ENCODE measurements around the gene SARDH. TPM values are rescaled to one million over a fixed set of nuclear protein-coding genes. Genes with fewer than 3 reads are reported as not detected.
A peak's percentile ranks its signal among the peaks of the same experiment; 100 is the strongest.

SARDH gene
- total and polyA plus RNA-seq, 10 donors, result 1.0 to 4.5 (median 2.3) TPM

DNA sequence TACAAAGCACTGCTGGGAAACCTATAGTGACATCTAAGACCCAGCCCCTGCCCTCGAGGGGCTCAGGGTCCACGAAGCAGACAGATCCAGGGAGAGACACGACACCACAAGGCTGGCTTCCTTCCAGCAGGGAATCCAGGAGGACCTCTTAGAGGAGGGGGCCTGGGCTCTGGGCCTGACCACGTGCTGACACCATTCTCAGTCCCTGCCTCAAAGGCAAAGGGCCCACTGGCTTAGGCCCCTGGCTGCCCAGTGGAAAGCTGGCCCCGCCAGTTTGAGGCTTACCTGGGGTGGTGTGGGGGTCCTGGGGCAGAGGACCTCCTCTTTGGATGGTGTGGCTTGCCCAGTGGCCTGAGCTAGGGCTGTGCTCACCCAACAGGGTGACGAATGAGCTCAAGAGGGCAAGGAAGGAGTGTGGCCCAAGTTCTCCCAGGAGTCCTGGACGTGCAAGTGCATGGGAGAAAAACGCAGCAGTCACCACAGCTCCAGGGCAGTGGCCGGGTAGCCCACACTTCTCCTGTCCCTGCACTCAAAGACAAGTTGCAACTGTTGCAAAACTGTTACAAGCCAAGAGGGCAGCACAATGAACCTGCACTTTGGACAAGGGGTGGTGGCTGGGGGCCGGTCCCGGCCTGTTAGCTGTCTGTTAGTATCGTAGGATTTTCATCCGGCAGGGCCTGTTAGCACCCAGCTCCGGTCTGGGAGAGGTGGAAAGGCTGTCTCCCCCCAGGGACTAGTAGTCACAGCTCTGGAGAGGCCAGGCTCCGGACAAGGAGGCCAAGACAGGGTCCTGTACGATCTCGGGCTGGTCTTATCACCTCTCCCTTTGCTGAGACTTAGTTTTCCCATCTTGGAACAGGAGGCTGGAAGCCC lies 1.5 kb upstream of the SARDH start:
- Histone ChIP-seq H3K36me3 (no peaks in the 10 kb centered on the region), H3K27me3 (replicated peaks in 1 of 7) (peaks cover 0 to 45% (median 0%) of the 10 kb centered on the region in 7 donors), H3K9me3 (no peaks in the 10 kb centered on the region), H3K4me3 (no peak overlapping the region), H3K4me1 (peaks cover 0 to 36% (median 23%) of the 10 kb centered on the region in 6 donors), H3K27ac (no peak overlapping the region)
- intact Hi-C loops (cut with DNase I; ENCODE audit: low total_unique reads), result no loop called here
- no peak for TF ChIP-seq POLR2A (IDR thresholded peaks at IDR 0.05)
- TF ChIP-seq CTCF (IDR thresholded peaks at IDR 0.05 in 8 of 11, conservative IDR thresholded peaks at IDR 0.05 in 3 of 11), result no peak
- TF ChIP-seq POLR2AphosphoS5 (IDR thresholded peaks at IDR 0.05), result no peak
- WGBS, 5 donors, result 79 to 91% (median 86%) methylated on average over 15 to 17 of the region's 17 CpGs
- DNase-seq, result no peak

DNA sequence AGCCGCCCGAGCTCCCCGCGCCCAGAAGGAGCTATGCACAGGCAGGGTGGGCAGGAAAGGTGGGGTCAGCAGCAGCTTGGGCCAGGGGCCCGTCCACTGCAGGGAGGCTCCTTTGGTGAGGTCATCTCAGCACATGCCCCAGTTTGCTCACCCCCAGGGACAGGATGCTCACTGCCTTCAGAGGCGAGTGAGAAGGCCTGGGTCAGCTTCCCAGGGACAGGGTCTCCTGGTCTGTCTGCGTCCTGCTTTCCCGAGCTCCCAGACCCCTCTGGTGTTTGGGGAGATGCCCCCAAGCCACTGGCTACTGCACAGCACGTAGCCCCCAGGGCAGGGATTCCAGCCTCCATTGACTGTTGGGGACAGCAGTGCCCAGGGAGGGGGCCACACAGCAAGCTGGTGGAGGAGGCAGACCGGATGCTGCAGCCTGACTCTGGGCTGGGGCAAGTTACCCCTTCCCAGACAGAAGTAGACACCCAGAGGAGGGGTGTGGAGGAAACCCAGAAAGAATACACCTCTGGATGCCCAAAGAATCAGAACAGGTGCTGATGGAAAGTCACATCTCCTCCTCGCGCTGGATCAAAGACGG lies 581 bp upstream of the SARDH start:
- Histone ChIP-seq H3K9me3 (no peaks in the 10 kb centered on the region), H3K27me3 (replicated peaks in 1 of 7) (peaks cover 0 to 45% (median 0%) of the 10 kb centered on the region in 7 donors), H3K27ac (no peak overlapping the region), H3K4me1 (peaks cover 0 to 39% (median 25%) of the 10 kb centered on the region in 6 donors), H3K36me3 (no peaks in the 10 kb centered on the region), H3K4me3 (peak overlapping the region in 6 of 8 donors; percentile 25 to 66 (median 36))
- intact Hi-C loops (cut with DNase I; ENCODE audit: low total_unique reads), result no loop called here
- TF ChIP-seq POLR2AphosphoS5 (IDR thresholded peaks at IDR 0.05) (no peak), POLR2A (IDR thresholded peaks at IDR 0.05) (no peak), CTCF (IDR thresholded peaks at IDR 0.05 in 8 of 11, conservative IDR thresholded peaks at IDR 0.05 in 3 of 11) (no peak)
- DNase-seq, result no peak
- 66 to 84% (median 70%) methylated on average over 5 to 13 of the region's 13 CpGs for WGBS, 5 donors

GRCh38 chr9:133737071-133737773 lies 930 bp downstream of the SARDH start:
- Histone ChIP-seq H3K4me1 (peaks cover 0 to 39% (median 25%) of the 10 kb centered on the region in 6 donors), H3K9me3 (no peaks in the 10 kb centered on the region), H3K36me3 (no peaks in the 10 kb centered on the region), H3K27me3 (replicated peaks in 1 of 7) (peaks cover 0 to 41% (median 0%) of the 10 kb centered on the region in 7 donors), H3K4me3 (peak overlapping the region in 2 of 8 donors; percentile 33 to 66), H3K27ac (no peak overlapping the region)
- 69 to 84% (median 75%) methylated on average over 10 to 15 of the region's 15 CpGs for WGBS, 5 donors
- intact Hi-C loops (cut with DNase I; ENCODE audit: low total_unique reads), result no loop called here
- no peak for DNase-seq
- TF ChIP-seq CTCF (IDR thresholded peaks at IDR 0.05 in 8 of 11, conservative IDR thresholded peaks at IDR 0.05 in 3 of 11), result no peak
- no peak for TF ChIP-seq POLR2A (IDR thresholded peaks at IDR 0.05)
- no peak for TF ChIP-seq POLR2AphosphoS5 (IDR thresholded peaks at IDR 0.05)

Measured in spleen (tissue), 11 donors.